MV-4-11 (cell line): ENCODE measurements around the gene ASB13.

Source experiments
- DNase-seq: peaks from one replicate; lab custom pipeline; 2025; lab: John Stamatoyannopoulos, UW

The ASB13 gene

DNA sequence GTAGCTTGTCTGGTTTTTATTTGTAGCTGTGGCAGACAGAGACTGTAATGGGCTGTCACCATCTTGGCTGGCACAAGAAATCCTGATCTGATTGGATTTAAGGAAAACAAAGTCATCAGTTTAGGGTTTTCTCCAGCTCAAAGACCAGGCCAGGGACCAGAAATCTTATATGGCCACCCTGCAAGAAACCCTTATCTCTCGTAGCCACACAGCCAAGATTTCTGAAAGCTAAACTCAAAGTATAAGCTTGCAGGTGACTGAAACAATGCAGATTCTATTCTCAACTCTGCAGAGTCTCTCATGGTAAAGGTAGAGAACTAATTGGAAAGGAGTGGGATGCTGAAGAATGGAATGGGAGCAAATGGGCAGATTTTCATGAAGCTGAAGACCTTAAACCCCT is 3.2 kb upstream of the ASB13 start:
- no peak for DNase-seq

DNA sequence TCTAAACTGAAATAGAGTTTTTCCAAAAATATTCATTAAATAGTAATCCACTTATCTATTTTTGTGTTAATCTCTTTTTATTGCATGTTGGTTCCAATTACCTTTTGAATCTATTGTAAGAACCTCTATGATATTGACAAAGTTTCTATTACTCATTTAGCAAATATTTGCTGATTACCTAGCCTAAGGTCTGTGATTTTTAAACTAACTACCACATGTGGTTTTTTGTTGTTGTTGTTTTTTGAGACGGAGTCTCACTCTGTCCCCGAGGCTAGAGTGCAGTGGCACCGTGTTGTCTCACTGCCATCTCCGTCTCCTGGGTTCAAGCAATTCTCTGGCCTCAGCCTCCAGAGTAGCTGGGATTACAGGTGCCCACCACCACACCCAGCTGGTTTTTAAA is 2.0 kb upstream of the ASB13 start:
- no peak for DNase-seq

- no peak for DNase-seq
Measured at GRCh38 chr10:5666841-5667630, 641 bp upstream of the ASB13 start.

GRCh38 chr10:5665373-5666007 is 905 bp downstream of the ASB13 start:
- DNase-seq, result peak; percentile 60

DNA sequence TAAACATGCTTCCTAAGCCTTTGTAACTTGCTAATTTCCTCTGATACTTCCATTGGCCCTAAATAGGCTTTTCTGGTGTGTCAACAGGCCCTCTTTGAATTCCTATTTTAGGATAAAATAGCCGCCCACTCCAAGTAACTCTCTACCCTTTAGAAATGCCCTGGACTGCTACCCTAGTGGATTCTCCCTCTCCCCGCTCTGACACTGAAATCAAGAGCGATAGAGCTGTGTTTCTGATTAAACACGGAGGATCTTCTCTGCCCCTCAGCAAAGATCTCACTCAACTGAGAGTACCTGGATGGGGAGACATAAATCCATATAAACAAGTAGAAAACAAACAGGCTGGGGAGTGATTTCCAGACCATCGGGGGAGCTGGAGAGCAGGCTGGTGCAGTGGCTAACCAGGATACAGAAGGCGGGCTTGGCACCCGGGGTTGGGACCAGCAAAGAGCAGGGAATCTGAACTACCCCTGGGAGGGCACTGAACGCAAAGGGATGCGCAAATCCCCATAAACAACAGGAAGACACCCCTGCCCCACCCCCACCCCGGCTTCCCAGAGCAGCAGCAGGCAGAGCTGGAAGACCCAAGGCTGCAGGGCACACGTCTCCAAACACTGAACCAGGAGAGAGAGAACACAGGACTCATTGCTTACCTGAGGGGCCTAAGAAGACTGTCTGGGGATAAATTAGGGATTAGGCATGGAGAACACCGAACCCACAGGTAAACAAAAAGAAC is 2.5 kb downstream of the ASB13 start:
- no peak for DNase-seq

DNA sequence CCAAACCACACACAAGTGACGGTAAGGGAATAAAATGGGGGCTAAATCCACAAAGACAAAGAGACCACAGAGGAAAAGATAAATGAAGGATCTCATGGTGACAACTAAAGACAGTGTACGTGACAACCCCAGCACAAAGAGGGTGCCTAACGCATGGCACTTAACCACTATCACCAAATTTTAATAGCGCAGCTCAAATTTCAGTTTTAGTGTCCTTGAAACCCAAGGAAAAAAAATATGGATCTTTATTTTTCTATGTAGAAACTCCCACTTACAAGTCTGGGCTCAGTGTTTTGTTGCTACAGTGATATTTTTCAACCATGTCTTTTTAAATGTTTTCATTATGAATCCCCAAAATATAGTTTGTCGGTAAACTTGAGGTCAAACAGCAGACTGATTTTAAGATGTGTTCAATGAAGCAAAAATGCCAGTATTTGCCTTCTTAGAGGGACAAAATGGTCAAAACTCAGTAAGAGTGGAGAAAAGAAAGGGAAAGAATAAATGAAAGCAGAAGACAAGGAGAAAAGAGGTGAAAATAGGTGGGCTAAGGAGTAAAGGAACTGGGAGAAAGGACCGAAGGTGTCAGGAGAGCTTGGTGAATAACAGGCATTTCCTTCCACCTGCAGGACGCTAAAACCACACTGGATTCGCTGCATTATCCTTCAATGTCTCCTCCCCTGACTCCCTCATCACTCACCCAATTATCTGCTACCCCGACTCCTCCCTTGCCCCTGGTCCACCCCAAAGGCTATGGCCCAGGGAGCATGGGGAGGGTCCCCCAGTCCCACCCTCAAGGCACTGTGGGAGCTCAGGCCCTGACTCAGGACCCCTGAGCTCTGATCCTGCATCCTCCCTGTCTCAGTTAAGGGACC is 3.5 kb downstream of the ASB13 start:
- DNase-seq, result no peak

GRCh38 chr10:5661043-5661442 is 5.4 kb downstream of the ASB13 start:
- DNase-seq, result no peak

DNA sequence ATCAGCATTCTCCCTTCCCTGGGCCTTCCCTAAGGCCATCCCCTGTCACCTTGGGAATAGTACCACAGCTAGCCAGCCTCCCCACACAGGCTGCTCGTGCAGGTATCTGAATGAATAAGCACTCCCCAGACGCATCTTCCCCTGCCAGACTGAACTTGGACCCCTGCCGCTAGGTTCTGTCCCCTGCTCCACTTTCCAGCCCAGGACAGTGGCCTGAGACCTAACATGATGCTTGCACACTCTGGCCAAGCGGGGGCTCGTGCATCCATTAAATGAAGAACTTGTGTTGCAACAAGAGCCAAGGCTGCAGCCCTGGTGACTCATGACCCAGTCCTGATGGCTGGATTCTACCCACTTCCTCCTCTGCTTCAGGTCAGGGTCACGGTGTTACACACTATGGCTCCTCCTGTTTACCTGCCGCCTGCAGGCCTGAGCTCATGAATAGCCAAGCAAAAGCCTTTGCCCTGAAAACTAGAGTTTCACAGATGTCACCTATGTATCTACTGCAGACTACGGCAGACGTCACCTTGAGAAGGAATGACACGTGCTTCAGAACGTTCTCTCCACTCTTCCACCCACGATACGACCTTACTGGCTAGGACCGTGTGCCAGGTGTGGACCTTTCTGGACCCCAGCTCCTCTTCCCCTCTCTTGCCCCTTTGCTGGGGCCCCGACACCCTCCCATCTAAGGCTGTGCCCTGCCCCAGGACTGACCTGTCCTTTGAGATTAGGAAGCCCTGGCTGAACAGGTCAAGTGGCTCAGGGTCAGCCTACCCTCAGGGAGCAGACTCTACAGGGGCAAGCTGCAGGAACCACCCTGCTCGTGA is 6.5 kb downstream of the ASB13 start:
- peak; percentile 93 for DNase-seq

DNA sequence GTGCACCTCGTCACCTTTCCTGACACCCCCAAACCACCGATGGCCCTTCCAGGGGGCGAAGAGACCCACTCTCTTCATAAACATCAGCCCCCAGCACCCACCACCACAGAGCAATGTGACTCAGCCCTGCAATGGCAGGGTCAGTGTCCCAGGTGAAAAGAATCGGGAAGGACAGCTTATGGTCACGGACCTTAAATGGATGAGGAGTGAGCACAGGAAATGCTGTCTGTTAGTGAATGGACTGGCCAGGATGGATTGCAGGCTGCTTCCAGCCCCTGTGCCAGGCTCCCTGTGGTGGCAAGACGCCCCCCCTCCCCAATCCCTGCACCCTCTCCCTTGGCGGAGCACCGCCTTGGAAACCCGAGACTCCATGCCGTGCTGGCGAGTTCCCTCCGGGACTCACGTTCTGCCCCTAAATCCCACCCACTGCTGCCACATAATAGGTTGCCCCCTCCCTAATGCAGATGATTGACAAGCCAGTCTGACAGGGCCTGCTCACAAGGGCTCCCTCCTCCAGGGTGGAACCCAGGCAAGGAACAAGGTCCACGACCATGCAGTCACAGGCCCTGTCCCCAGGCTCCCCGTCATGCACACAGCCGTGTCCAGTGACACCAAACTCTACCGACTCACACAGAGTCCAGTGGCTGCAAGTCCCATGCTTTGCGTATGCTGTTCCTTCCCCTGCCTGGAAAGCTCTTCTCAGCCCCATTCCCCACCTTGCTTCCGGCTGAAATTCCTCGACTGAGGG is 7.3 kb downstream of the ASB13 start:
- DNase-seq, result no peak

- DNase-seq, result no peak
Measured at GRCh38 chr10:5656737-5657579, 9.4 kb downstream of the ASB13 start.

DNA sequence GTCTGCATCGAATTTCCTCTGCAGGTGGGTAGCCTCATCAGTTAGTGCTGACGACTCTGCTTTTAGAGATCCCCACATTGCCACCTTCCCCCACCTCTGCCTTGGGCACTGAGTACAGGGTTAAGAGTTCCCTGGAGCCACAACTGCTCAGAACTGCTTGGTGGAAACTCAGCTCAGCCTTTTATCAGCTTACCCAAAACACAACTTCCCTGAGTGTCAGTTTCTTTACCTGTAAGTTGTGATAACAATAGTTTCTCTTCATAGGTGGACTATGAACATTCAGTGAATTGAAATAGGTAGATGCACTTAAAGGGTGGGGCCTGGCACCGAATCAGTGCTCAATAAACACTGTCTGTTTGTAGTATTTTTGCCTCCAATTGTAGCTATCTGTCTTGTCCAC is 11.3 kb downstream of the ASB13 start:
- DNase-seq, result no peak

- no peak for DNase-seq
Measured at GRCh38 chr10:5654218-5654755, 12.1 kb downstream of the ASB13 start.

GRCh38 chr10:5652746-5653145 is 13.6 kb downstream of the ASB13 start:
- no peak for DNase-seq

DNA sequence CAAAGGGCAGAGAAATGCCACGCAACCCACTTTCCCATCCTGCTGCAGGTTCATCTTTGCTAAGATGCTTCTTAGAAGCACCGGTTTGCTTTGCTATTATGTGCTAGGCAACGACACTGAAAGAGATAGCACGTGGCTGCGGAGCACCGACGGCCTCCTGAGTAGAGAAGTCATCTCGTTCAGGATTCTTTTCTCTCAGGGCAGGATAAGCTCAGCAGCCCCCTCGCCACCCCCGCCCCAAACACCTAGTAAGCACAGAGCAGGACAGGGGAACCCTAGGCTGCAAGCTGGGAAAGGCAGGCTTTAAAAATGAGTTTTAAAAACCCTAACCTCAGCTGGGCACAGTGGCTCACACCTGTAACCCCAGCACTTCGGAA is 15.0 kb downstream of the ASB13 start:
- DNase-seq, result no peak

- no peak for DNase-seq
Measured at GRCh38 chr10:5650664-5651387, 15.6 kb downstream of the ASB13 start.

DNA sequence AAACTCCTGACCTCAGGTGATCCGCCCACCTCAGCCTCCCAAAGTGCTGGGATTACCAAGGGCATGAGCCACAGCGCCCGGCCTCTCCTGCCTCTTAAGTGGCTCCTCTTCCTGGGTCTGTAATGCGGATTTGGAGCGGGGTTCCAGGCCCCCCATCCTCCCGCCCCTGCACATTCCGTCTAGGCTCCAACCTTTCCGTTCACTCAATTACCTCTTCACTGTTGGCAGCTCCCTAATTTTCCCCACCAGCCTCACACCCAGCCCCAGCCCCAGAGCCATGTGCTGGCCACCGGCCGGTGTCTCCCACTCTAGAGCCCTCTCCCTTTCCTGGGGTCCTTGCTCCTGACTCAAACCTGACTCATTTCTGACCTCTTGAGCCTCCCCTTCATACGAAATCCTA is 16.6 kb downstream of the ASB13 start:
- no peak for DNase-seq

DNA sequence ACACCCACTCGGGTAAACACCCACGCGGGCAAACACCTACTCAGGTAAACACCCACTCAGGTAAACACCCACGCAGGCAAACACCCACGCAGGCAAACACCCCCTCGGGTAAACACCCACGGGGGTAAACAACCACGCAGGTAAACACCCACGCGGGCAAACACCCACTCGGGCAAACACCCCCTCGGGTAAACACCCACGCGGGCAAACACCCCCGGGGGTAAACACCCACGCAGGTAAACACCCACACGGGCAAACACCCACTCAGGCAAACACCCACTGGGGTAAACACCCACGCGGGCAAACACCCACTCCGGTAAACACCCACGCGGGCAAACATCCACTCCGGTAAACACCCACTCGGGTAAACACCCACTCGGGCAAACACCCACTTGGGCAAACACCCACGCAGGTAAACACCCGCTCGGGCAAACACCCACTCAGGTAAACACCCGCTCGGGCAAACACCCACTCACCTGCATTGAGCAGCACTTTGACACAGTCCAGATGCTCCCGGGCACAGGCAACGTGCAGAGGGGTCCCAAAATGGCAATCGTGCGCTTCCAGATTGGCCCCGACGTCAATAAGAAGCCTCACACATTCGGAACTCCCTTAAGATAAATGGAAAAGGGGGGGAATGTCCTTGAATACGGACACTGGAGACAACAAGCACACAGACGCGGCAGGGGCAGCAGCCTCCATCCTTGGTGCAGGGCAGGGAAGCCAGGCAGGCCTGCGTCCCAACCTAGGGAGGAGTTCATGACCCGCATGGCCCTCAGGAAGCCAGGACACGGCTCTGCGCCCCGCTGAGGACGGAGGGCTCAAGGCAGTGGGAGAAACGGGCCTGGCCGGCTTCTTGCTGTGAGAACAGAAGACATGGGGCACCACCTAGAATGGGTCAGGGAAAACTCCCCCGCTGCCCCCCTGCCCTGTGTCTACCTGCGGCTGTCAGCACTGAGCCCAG is 17.6 kb downstream of the ASB13 start:
- no peak for DNase-seq
